A673 (cell line): Measurements from ENCODE around the gene LMAN2. TPM values are rescaled to one million over a fixed set of nuclear protein-coding genes. Genes with fewer than 3 reads are reported as not detected.

Experiments used
- BruUV-seq: library from RNA; stranded (reverse); fragments of 400-500 nt; replicated peaks from 2 replicates; lab custom pipeline; 2021; lab: Mats Ljungman, UMichigan
- CTCF ChIA-PET: fragments of 300-600 bp; sonication (Branson Sonifier 250); formaldehyde crosslinking; loops from one replicate; lab custom pipeline; 2022; ENCODE audit warnings: antibody characterized with exemption; lab: Charles Lee
- POLR2A ChIA-PET: fragments of 300-600 bp; sonication (Branson Sonifier 250); formaldehyde crosslinking; loops from one replicate; lab custom pipeline; 2022; ENCODE audit warnings: antibody characterized with exemption; ENCODE audit not compliant: low non-redundant PET; lab: Charles Lee
- DNase-seq: peaks from one replicate; pipeline ENCODE4 v3.0.0-alpha.2; 2015; ENCODE audit warnings: low spot score
- H3K27ac ChIP-seq: fragments of 200-600 bp; sonication (generic); 2 replicates; pipeline ENCODE4 v1.5.1; 2016; ENCODE audit warnings: mixed run types, low read depth, mild to moderate bottlenecking, mixed read lengths, antibody characterized with exemption, low read length; ENCODE audit not compliant: poor library complexity, severe bottlenecking
- H3K27me3 ChIP-seq: fragments of 200-600 bp; sonication (generic); replicated peaks from 2 replicates; pipeline ENCODE4 v1.6.1; 2017; ENCODE audit warnings: mixed run types, low read depth, mild to moderate bottlenecking, mixed read lengths, antibody characterized with exemption, low read length; ENCODE audit not compliant: insufficient read depth, poor library complexity
- H3K36me3 ChIP-seq: fragments of 200-600 bp; sonication (generic); 2 replicates; pipeline ENCODE4 v1.6.1; 2016; ENCODE audit warnings: mixed run types, mild to moderate bottlenecking, mixed read lengths, antibody characterized with exemption, low read length; ENCODE audit not compliant: insufficient read depth, poor library complexity, severe bottlenecking
- H3K4me1 ChIP-seq: fragments of 200-600 bp; sonication (generic); 2 replicates; pipeline ENCODE4 v1.6.1; 2017; ENCODE audit warnings: mixed run types, mild to moderate bottlenecking, mixed read lengths, antibody characterized with exemption, low read length; ENCODE audit not compliant: insufficient read depth, poor library complexity, severe bottlenecking
- H3K4me3 ChIP-seq: fragments of 200-600 bp; sonication (generic); 2 replicates; pipeline ENCODE4 v1.5.1; 2016; ENCODE audit warnings: low read depth, mixed run types, mild to moderate bottlenecking, mixed read lengths, low read length; ENCODE audit not compliant: poor library complexity, severe bottlenecking
- H3K9me3 ChIP-seq: fragments of 200-600 bp; sonication (generic); 2 replicates; pipeline ENCODE4 v1.6.1; 2016; ENCODE audit warnings: mixed run types, low read depth, mild to moderate bottlenecking, mixed read lengths, antibody characterized with exemption, low read length; ENCODE audit not compliant: poor library complexity, severe bottlenecking
- CTCF ChIP-seq: fragments of 300-800, 200-600 bp; sonication (generic); conservative IDR thresholded peaks from 2 replicates; pipeline ENCODE4 v1.5.1; 2017; ENCODE audit warnings: low read depth, mild to moderate bottlenecking, antibody characterized with exemption, low read length, moderate library complexity, mixed read lengths
- EZH2 ChIP-seq: fragments of 200-600 bp; sonication (generic); IDR thresholded peaks from 2 replicates; pipeline ENCODE4 v1.6.1; 2017; ENCODE audit warnings: borderline replicate concordance, low read depth, mild to moderate bottlenecking, mixed read lengths, antibody characterized with exemption, low read length; ENCODE audit not compliant: poor library complexity, severe bottlenecking
- intact Hi-C: fragments of 100-400 bp; cut with micrococcal nuclease; formaldehyde crosslinking; loops from one replicate; pipeline ENCODE4 v1.10.0; 2022; ENCODE audit not compliant: unreplicated experiment
- total RNA-seq: library from RNA; stranded (reverse); gene quantifications from 2 replicates; pipeline ENCODE4 v1.2.3, GENCODE V29; 2021

LMAN2 gene
- total RNA-seq, 1 experiment from 2014 or later: 98.4 TPM

- ChIA-PET POLR2A (no interaction called here), CTCF (no interaction called here)
- Histone ChIP-seq H3K36me3 (peaks cover 10% of the 10 kb centered on the region), H3K27ac (no peak overlapping the region), H3K4me3 (no peak overlapping the region), H3K27me3 (no peaks in the 10 kb centered on the region), H3K9me3 (no peaks in the 10 kb centered on the region), H3K4me1 (peaks cover 8% of the 10 kb centered on the region)
- no peak for TF ChIP-seq EZH2
- TF ChIP-seq CTCF: no peak
- BruUV-seq: no TSS peak
- intact Hi-C loops: no loop called here
- DNase-seq: no peak
Measured at GRCh38 chr5:177349362-177349647, 2.2 kb downstream of the LMAN2 start.

GRCh38 chr5:177347699-177348098 is 3.8 kb downstream of the LMAN2 start:
- DNase-seq: no peak
- no peak for TF ChIP-seq CTCF
- no peak for TF ChIP-seq EZH2
- Histone ChIP-seq H3K4me1 (peaks cover 8% of the 10 kb centered on the region), H3K27ac (no peak overlapping the region), H3K27me3 (no peaks in the 10 kb centered on the region), H3K4me3 (no peak overlapping the region), H3K9me3 (no peaks in the 10 kb centered on the region), H3K36me3 (peaks cover 10% of the 10 kb centered on the region)
- intact Hi-C loops: no loop called here
- ChIA-PET CTCF (no interaction called here), POLR2A (no interaction called here)
- no TSS peak for BruUV-seq

- intact Hi-C loops: no loop called here
- POLR2A ChIA-PET: no interaction called here
- CTCF ChIA-PET: interaction anchor here (0.6 kb wide), 1 partner anchor 43 kb away, joined by 4 read pairs; no protein-coding TSS in a partner anchor
- no peak overlapping the region for H3K27ac ChIP-seq
- peaks cover 10% of the 10 kb centered on the region for H3K36me3 ChIP-seq
- no TSS peak for BruUV-seq
- TF ChIP-seq EZH2 (no peak), CTCF (no peak)
- no peaks in the 10 kb centered on the region for H3K27me3 ChIP-seq
- peaks cover 5% of the 10 kb centered on the region for H3K4me1 ChIP-seq
- no peak overlapping the region for H3K4me3 ChIP-seq
- no peaks in the 10 kb centered on the region for H3K9me3 ChIP-seq
- no peak for DNase-seq
Measured at GRCh38 chr5:177346820-177347219, 4.6 kb downstream of the LMAN2 start.
